D721Med (cell line): ENCODE data around the gene INPP5D.
"Not testable (repeated sequence)": the region's sequence is repeated elsewhere in the genome, so short reads cannot be mapped to it uniquely, and the experiment has no call there.

Experiments used
- DNase-seq: peaks from one replicate; pipeline ENCODE4 v3.0.0; 2011; ENCODE audit warnings: low spot score; ENCODE audit not compliant: insufficient read length
- FAIRE-seq: peaks from 2 replicates; lab custom pipeline; 2011; peaks lifted over from hg19 to GRCh38; lab: Jason Lieb, UNC
- TF ChIP-seq, protein P1 (sequence below): IDR thresholded peaks from 2 replicates; pipeline ENCODE4 v1.5.1; 2012; ENCODE audit warnings: mild to moderate bottlenecking, control low read depth; ENCODE audit not compliant: insufficient read depth; ENCODE audit errors: missing control alignments

The INPP5D gene

DNA sequence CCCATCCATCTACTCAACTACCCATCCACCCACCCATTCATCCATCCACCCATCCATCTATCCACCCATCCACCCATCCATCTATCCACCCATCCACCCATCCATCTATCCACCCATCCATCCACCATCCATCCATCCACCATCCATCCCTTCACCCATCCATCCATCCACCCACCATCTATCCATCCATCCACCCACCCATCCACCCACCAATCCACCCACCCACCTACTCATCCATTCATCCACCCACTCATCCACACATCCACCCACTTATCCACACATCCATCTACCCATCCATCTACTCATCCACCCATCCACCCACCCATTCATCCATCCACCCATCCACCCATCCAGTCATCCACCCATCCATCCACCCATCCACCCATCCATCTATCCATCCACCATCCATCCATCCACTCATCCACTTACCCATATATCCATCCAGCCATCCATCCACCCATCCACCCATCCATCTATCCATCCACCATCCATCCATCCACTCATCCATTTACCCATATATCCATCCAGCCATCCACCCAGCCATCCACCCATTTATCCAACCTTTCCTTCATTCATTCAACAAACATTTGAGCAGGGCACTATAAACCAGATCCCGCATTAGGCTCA, 45.0 kb upstream of the INPP5D start:
- no peak for FAIRE-seq
- TF ChIP-seq, protein P1, sequence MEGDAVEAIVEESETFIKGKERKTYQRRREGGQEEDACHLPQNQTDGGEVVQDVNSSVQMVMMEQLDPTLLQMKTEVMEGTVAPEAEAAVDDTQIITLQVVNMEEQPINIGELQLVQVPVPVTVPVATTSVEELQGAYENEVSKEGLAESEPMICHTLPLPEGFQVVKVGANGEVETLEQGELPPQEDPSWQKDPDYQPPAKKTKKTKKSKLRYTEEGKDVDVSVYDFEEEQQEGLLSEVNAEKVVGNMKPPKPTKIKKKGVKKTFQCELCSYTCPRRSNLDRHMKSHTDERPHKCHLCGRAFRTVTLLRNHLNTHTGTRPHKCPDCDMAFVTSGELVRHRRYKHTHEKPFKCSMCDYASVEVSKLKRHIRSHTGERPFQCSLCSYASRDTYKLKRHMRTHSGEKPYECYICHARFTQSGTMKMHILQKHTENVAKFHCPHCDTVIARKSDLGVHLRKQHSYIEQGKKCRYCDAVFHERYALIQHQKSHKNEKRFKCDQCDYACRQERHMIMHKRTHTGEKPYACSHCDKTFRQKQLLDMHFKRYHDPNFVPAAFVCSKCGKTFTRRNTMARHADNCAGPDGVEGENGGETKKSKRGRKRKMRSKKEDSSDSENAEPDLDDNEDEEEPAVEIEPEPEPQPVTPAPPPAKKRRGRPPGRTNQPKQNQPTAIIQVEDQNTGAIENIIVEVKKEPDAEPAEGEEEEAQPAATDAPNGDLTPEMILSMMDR: no peak
- DNase-seq: no peak

GRCh38 chr2:233017947-233018346, 42.2 kb upstream of the INPP5D start:
- no peak for DNase-seq
- TF ChIP-seq, protein P1: no peak
- FAIRE-seq: no peak

DNA sequence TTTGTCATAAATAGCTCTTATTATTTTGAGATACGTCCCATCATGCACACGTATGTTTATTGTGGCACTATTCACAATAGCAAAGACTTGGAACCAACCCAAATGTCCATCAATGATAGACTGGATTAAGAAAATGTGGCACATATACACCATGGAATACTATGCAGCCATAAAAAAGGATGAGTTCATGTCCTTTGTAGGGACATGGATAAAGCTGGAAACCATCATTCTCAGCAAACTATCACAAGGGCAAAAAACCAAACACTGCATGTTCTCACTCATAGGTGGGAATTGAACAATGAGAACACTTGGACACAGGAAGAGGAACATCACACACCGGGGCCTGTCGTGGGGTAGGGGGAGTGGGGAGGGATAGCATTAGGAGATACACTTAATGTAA, 40.5 kb upstream of the INPP5D start:
- not testable (repeated sequence) for FAIRE-seq, DNase-seq

DNA sequence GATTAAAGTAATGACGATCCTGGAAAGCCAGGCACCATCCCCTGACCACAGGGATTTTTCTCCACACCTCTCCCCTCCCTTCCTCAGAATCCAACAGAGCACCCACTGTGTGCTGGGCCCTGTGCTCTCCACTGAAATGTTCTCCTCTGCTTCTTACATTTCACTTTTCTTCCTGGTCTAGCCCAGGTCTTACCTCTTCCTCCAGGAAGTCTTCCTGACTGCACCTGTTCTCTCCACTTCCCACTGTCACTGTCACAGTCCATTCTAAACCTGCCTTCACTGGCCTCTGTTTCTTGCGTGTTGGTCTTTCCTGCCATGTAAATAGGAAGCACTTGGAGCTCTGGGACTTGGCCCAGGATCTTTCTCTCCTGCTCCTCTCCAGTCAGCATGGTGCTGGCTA, 39.7 kb upstream of the INPP5D start:
- TF ChIP-seq, protein P1: no peak
- FAIRE-seq: no peak
- DNase-seq: no peak

GRCh38 chr2:233021771-233022170, 38.4 kb upstream of the INPP5D start:
- FAIRE-seq (no peak), DNase-seq (no peak)
- TF ChIP-seq, protein P1: no peak

- TF ChIP-seq, protein P1: no peak
- FAIRE-seq (no peak), DNase-seq (no peak)
These were observed 37.6 kb upstream of the INPP5D start for GRCh38 chr2:233022561-233022960.

DNA sequence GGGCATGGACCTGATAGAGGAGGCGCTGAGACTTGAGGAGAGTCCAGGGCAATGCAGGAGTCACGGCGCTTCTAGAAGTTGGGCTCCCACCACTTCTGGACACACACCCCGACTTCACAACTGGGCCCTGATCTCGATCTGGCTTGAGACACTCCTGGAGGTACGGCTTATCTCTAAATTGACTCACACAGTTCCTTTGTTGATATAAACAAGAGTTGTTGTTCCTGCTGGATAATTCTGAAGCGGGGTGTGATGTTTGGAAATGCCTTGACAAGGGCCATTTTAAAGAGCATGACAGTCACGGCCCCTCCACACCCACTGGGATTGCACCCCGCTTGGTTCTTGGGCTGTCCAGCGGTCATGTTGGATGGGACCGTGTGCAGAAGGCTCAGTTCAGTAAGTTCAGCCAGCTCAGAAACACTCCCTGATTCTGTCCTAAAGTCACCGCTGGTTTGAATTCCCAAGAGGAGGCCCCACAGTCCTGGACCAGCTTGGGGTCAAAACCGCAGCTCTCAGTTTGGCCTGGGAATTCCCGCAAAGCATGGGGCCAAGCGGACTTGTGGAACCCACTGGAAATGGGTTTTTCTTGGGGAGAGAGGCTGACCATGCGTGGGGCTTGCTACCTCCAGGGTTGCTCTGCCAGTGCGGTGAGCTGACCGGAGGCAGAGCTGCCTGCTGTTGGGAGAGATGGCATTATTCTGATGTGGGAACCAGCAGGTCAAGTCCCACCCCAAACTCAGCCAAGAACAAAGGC, 37.0 kb upstream of the INPP5D start:
- FAIRE-seq: no peak
- TF ChIP-seq, protein P1: no peak
- DNase-seq: no peak
